GM19193 (cell line): ENCODE measurements around the gene CCDC110.

Source experiments
- POLR2A ChIP-seq: IDR thresholded peaks from 4 replicates; pipeline ENCODE4 v1.6.1; 2011; ENCODE audit not compliant: insufficient read depth, insufficient read length; ENCODE audit errors: extremely low read depth

CCDC110 gene

DNA sequence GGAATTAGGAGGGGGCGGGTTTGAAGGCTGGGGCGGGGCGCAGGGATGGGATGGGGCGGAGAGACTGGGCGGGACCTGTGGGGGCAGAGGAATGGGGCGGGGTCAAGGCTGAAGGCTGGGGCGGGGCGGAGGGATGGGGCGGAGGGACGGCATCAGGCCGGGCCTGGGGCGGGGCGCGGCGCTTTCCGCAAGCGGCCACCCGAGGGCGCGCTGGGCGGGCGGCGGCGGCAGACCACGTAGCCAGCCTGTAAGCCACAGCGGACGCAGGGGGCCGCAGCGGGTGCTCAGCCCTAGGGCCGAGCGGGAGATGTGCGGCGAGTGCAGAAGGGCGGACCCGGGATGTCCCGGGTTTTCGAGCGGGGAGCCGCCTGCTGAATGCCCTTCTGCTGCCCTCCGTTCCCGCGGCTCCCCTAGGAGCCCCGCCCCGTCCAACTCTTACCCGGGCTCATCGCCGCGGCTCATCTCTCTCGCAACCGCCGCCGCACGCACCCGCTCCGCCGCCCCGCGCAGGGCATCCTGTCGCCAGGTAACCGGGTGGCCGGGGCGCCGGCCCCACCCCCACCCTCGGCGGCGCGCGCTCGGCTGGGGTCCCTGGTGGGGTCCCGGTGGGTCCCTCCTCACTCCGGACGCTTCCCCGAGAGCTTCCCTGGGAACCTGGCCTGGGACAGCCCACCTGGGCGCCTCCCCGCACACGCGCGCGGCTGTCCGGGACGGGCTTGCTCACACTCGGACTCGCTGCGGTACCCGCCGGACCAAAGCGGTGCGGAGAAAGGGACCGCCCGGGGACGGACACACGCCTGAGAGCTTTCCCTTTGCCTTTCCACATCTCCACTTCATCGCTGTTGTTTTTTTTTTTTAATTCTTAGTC, at the start of gene CCDC110:
Gene CCDC110 (minus strand): TSS at position 499 of the 868 bp plus-strand sequence. CDS start 50 bp downstream, at position 449.
- peak; percentile 31 for TF ChIP-seq POLR2A

- no peak for TF ChIP-seq POLR2A
Observed at GRCh38 chr4:185520119-185520518, 48.6 kb upstream of the CCDC110 start.

DNA sequence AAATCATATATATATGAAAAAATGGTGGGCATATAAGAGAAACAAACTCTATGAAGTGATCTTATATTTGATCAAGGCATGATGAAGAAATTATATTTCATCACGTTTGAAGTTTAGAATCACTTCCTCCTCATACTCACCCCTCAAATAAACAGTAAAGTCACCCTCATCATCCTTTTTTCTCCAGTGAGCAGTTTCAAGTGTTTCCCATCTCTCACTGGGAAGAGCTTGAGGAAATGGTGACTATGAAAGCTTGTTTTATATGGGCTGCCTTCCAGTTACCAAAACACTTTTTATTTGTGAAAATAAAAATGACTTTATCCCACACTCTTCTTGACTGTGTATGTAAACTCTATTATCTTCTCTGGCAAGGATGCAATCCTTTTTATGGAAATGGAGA, 47.0 kb upstream of the CCDC110 start:
- TF ChIP-seq POLR2A: no peak

DNA sequence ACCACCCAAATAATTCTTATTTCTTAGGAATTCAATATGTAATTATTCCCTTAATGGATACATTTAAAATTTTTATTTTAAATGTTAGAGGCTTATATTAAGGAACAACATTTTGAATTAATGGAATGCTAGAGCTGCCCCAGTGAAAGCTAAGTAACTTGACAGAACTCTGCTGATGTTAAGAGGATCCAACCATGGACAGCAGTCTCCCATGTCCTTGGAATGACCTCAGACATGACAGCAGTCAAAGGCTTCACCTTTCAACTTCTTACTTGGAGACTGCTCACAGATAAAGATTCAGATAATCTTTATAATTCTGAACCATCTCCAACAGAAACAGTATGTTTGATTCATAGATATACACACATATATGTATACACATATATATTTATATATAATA, 46.5 kb upstream of the CCDC110 start:
- no peak for TF ChIP-seq POLR2A

DNA sequence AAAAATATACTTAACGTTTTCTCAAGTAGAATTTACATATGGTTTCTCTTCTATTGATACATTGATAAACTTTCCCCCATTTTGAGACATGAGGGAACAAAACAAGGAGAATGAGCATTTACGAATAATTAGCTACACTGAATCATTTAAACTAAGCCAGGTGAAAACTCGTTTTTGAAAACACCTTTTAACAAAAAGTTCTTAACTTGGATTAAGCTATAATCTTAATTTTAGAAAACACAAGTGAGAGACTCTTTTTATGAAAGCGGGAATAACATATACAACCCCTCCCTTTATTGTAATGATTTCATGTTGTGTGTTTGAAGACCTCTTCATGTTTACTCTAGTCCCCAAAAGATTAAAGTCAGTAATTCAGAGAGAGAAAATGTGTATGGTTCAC, 43.7 kb upstream of the CCDC110 start:
- TF ChIP-seq POLR2A: no peak

- no peak for TF ChIP-seq POLR2A
Observed at GRCh38 chr4:185514182-185514697, 42.7 kb upstream of the CCDC110 start.

- no peak for TF ChIP-seq POLR2A
Observed at GRCh38 chr4:185513489-185514181, 42.1 kb upstream of the CCDC110 start.

GRCh38 chr4:185512516-185512915, 41.0 kb upstream of the CCDC110 start:
- no peak for TF ChIP-seq POLR2A

DNA sequence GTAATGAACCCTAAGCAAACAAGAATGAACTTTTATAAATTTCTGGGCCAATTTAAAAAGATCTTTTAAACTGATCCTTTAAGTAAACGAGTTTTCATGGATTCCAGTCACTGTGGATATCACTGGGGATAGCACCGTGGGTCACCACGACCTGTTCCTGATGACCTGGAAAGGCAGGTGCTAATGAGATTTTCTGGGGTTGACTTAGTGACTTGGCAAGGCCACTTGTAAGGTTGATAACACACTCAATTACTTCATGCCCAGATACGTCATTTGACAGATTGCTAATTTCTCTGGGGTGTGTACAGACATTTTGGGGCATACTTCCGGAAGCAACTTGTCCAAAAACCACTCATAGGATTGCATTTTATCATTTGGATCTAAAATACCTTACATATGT, 39.3 kb upstream of the CCDC110 start:
- no peak for TF ChIP-seq POLR2A

- TF ChIP-seq POLR2A: no peak
Observed at GRCh38 chr4:185508181-185508580, 36.6 kb upstream of the CCDC110 start.

- TF ChIP-seq POLR2A: no peak
Observed at GRCh38 chr4:185506422-185506821, 34.9 kb upstream of the CCDC110 start.

- TF ChIP-seq POLR2A: no peak
Observed at GRCh38 chr4:185504098-185505047, 32.8 kb upstream of the CCDC110 start.

DNA sequence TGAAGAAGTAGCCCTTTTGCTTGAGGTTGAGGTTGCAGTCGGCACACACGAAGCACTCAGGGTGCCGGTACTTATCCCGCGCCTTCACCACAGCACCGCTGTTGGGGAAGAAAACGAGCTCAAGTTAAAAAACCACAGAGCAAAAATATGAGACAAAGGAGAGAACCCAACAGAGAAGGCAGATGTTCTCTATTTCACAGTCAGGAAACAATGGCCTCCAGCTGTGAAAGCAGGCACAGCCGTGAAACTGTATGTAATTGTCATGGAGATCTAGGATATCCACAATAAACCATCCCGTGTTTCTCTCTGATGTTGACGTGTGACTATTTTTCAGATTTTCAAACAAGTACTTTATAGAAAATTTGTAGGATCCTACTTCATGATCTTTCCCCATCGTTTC, 30.9 kb upstream of the CCDC110 start:
- no peak for TF ChIP-seq POLR2A

DNA sequence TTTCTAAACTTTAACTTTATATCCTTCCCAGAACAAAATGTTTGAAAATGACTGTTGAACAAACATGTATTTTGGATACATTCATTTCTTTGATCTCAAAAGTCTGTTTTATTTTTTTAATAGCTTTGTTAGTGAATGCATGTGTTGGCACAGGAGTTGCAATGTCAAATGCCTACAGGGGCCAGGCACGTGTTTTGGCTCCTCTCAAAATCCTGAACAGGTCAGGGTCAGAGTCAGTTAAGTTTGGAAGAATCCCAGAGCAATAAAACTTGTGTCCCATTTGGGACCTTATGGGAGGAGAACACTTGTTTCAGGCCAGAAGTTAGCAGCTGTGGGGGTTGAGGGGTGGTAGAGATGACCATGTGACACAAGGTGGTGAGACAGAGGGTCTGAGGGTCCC, 29.0 kb upstream of the CCDC110 start:
- TF ChIP-seq POLR2A: no peak

- no peak for TF ChIP-seq POLR2A
Observed at GRCh38 chr4:185500035-185500434, 28.5 kb upstream of the CCDC110 start.

DNA sequence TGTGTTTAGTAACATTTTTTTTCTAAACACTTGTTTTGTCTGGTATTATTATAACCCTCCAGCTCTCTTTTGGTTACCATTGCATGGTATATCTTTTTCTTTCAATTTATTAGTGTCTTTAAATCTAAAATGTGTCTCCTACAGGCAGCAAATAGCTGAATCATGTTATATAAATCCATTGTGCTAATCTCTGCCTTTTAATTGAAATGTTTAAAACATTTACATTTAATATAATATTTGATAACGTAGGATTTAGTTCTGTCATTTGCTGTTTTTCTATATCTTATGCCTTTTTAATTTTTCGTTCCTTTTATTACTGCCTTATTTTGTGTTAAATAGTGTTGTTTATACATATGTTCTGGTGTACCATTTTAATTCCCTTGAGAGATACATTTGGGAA, 17.1 kb upstream of the CCDC110 start:
- TF ChIP-seq POLR2A: no peak

- no peak for TF ChIP-seq POLR2A
Observed at GRCh38 chr4:185481401-185481800, 9.9 kb upstream of the CCDC110 start.
